ENCODE measurements around the gene JAGN1. TPM values are rescaled to one million over a fixed set of nuclear protein-coding genes. Genes with fewer than 3 reads are reported as not detected.

The JAGN1 gene
- total RNA-seq, result 23.1 and 27.0 TPM in 2 replicates

DNA sequence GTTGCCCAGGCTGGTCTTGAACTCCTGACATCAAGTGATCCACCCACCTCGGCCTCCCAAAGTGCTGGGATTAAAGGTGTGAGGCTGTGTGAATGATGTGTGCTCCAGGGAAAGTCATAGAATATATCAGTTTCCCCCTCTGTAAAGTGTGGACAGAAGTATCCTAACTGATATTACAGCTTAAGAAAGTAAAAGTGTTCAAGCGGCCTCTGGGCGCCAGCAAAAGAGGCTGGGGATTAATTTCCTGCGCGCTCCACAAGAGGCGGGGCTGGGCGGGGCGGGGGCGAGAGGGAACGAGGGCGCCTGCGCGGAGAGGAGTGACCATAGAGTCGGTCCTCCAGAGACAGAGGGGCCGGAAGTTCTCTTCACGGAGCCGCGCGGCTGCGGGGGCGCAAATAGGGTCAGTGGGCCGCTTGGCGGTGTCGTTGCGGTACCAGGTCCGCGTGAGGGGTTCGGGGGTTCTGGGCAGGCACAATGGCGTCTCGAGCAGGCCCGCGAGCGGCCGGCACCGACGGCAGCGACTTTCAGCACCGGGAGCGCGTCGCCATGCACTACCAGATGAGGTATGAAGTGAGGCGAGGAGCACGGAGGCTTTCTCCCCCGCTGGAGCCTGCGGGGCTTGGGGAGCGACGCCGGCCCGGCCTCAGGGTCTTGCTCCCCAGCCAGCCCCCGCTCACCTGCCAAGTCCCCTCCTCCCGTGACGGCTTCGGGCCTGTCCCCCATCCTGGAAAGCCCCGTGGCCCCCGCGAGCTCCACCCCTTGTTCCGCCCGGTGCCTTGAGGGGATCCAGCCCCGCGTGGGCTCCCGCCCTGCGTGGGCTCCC, at the start of gene JAGN1:
JAGN1 (plus strand) TSS at position 362 of the 823 bp plus-strand sequence; CDS start at position 475, 113 bp downstream.

DNA sequence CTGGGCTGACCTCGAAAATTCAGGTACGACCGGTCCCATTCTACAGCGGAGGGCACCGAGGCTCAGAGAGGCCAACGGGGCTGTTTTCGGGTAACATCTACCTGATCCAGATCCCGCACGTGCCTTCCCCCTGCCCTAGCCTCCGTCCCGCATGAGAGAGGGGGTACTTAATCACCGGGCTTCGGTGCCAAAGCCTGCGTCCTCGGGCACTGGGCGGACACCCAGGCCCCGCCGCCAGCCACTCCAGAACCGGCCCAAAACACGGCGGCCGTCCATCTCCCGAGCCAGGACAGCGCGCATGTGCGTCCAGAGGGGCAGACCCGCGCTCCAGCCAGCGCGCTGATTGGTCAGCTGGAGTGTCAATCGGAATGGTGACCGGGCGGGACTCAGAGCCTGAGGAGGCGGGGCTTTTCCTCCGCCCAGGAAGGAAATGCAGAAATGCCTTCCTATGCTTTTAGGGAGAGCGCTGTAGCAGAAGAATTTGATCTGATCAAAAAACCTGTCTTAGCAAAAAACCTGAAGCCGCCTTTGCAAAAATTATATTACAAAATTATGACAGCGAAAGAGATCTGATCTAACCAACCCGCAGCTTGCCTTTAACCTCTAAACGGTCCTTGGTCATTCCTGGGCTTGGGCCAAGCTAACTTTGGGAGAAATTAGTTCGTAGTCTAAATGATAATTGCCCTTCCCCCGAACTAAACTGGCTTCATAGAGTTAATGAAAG, 46.5 kb upstream of the JAGN1 start, which contains the start of gene RPUSD3:
RPUSD3 (minus strand) TSS at position 294 of the 724 bp plus-strand sequence; CDS start at position 276, 18 bp downstream.

DNA sequence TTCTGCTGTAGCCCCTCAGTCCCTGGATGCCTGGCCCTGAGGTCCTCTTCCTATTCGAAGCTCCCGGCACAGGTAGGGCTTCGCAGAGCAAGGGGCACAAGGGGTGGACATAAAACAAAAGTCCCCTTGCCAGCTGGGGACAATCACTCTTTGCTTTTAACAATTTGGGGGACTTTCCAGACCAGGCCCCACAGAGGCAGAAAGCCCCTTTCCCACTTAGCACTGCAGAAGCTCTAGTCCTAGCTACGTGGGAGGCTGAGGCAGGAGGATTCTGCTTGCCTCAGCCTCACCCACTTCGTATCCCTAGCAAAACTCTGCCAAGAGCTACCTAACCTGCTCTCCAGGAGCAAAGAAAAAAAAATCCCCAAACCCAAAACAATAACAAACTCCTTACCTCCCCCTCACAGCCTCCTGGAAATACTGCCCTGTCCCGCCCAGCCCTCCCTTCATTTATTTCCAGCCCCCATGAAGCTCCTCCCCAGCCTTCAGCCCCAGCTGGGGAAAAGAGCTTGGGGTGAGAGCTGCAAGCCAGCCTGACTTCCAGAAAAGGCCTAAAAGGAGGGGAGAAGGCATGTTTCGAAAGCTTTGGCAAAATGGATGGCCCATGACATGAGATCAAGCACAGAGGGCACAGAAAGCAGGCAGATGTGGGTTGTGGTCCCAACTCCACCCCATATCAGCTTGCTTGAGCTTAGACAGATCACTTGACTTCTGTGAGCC, 10.4 kb upstream of the JAGN1 start, which contains the start of gene CIDEC:
CIDEC (minus strand) TSS at position 424 of the 720 bp plus-strand sequence. CDS start 1,767 bp downstream, outside the sequence.

DNA sequence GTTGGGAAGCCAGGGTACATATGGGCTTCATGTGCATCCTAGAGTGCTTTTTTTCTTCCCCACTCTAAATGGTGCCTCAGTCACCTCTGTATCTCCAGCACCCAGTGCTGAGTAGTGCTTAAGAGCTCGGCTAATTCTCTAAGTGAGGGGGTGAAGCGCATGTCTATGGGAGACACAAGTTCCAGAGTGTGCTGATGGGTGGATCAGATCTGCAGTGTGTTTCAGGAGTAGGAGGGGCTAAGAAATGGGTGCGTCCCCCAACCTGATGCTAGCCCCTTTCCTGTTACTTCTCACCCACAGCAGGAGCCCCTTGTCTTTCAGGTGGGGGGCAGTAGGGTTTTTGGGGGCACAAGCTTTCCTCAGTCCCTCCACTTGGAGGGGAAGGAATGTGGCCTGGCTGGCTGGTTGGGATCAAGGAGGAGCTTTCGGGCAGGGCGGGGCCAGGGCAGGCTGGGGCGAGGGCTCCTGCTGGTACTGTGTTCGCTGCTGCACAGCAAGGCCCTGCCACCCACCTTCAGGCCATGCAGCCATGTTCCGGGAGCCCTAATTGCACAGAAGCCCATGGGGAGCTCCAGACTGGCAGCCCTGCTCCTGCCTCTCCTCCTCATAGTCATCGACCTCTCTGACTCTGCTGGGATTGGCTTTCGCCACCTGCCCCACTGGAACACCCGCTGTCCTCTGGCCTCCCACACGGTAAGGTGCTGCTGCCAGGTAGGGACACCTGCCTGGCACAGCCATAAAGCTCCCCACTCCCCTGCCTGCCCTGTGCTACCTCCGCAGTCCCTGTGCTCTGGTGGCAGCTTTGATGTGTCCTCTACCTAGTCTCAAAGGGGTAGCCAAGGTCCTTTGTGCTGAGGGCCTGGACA, 12.2 kb downstream of the JAGN1 start, which contains the start of gene IL17RE:
IL17RE (plus strand) TSS at position 477 of the 866 bp plus-strand sequence; CDS start at position 562, 85 bp downstream.

DNA sequence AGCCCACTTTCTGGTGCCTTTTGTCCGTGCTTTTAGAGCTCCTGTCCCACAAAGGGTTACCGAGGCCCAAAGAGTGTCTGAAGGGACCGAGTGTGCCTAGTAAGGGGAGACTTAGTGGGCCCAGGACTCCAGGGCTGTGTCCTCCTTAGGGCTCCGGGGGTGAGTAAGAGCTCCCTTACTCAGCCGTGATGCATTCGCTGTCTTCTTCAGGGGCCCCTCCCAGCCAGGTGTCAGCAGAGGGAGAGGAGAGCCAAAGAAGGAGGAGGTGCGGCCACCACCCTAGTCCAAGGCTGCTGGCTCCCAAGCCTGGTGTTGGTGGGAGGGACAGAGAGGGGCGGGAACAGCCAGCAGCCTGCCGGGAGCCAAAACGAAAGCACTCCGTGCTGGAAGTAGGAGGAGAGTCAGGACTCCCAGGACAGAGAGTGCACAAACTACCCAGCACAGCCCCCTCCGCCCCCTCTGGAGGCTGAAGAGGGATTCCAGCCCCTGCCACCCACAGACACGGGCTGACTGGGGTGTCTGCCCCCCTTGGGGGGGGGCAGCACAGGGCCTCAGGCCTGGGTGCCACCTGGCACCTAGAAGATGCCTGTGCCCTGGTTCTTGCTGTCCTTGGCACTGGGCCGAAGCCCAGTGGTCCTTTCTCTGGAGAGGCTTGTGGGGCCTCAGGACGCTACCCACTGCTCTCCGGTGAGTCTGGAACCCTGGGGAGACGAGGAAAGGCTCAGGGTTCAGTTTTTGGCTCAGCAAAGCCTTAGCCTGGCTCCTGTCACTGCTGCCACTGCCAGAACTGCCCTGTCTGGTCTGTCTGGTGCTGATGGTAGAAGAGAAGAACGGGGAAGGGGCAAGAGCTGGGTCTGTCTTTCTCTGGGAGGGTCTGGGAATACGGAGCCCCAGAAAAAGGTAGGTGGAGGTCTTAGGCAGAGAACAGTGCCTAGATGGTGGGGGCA, 26.6 kb downstream of the JAGN1 start, which contains the start of gene IL17RC:
IL17RC (plus strand) TSS at position 365 of the 947 bp plus-strand sequence; CDS start at position 583, 218 bp downstream.

DNA sequence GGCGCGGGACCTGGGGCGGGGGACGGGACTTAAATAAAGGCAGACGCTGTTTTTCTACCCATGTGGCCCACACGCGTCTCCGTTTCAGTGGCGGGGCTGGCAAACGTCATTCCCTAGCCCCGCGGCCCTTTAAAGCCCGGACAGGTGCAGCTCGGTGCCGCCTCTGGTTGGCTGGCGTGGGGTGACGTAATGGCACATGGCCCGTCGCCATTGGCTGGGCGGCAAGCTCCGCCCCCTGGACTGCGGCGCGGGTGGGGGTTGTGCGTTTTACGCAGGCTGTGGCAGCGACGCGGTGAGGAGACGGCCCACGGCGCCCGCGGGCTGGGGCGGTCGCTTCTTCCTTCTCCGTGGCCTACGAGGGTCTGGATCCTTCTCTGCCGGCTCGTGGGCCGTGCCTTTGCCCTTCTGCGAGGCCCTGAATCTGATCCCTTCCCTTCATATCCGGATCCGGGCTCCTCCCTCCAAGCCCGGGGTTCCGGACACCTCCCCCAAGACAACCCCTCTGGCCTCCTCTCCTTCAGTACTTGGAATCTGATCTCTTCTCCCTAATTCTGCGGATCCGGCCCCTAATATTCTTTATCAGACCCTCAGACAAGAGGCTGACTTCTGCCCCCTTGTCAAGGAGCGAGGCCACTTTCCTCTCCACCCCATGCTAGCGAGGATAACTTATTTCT, 43.3 kb downstream of the JAGN1 start, which contains the start of gene CRELD1:
CRELD1 (plus strand) TSS at position 274 of the 674 bp plus-strand sequence. CDS start 605 bp downstream, outside the sequence.

Small RNA genes within 50 kb of the gene (small RNA-seq; reads per million reads assigned to genes)
- gene RNU6-882P, result not detected

Other genes with a start within 250 kb of the JAGN1 start
- gene MTMR14, start 241.1 kb upstream of the JAGN1 start, total RNA-seq, result 38.7 and 45.4 TPM in 2 replicates
- not detected in 2 replicates for gene CPNE9, start 186.8 kb upstream of the JAGN1 start, total RNA-seq
- gene BRPF1, start 158.9 kb upstream of the JAGN1 start, total RNA-seq, result 21.1 and 21.8 TPM in 2 replicates
- 21.4 and 23.7 TPM in 2 replicates for gene OGG1, start 140.7 kb upstream of the JAGN1 start, total RNA-seq
- 35.9 and 43.8 TPM in 2 replicates for gene CAMK1, start 120.7 kb upstream of the JAGN1 start, total RNA-seq
- gene TADA3, start 98.1 kb upstream of the JAGN1 start, total RNA-seq, result 42.7 and 45.2 TPM in 2 replicates
- 225 and 236 TPM in 2 replicates for gene ARPC4, start 97.5 kb upstream of the JAGN1 start, total RNA-seq
- 18.7 and 19.5 TPM in 2 replicates for gene TTLL3, start 80.3 kb upstream of the JAGN1 start, total RNA-seq
- 30.1 and 35.3 TPM in 2 replicates for gene RPUSD3, start 46.6 kb upstream of the JAGN1 start, total RNA-seq
- not detected in 2 replicates for gene CIDEC, start 10.4 kb upstream of the JAGN1 start, total RNA-seq
- 0.13 and 0.29 TPM in 2 replicates for gene IL17RE, start 12.2 kb downstream of the JAGN1 start, total RNA-seq
- 14.5 and 14.6 TPM in 2 replicates for gene IL17RC, start 26.5 kb downstream of the JAGN1 start, total RNA-seq
- 14.7 and 15.2 TPM in 2 replicates for gene CRELD1, start 43.2 kb downstream of the JAGN1 start, total RNA-seq
- gene PRRT3, start 61.8 kb downstream of the JAGN1 start, total RNA-seq, result 1.3 TPM in 2 replicates
- gene EMC3, start 96.2 kb downstream of the JAGN1 start, total RNA-seq, result 51.5 and 60.7 TPM in 2 replicates
- 38.4 and 52.9 TPM in 2 replicates for gene FANCD2, start 135.8 kb downstream of the JAGN1 start, total RNA-seq
- gene FANCD2OS, start 217.6 kb downstream of the JAGN1 start, total RNA-seq, result not detected in 2 replicates
- 108 and 110 TPM in 2 replicates for gene BRK1, start 225.1 kb downstream of the JAGN1 start, total RNA-seq